GM18907 (cell line): ENCODE data around the gene MMRN1.

ENCODE experiments used
- ATAC-seq: cut with Tn5 transposase; IDR thresholded peaks from one replicate; pipeline ENCODE4 v1.9.1; 2021; ENCODE audit warnings: mild to moderate bottlenecking, moderate library complexity; ENCODE audit not compliant: unreplicated experiment

Gene MMRN1

GRCh38 chr4:89997171-89997704, 102.6 kb downstream of the MMRN1 start:
- no peak for ATAC-seq

DNA sequence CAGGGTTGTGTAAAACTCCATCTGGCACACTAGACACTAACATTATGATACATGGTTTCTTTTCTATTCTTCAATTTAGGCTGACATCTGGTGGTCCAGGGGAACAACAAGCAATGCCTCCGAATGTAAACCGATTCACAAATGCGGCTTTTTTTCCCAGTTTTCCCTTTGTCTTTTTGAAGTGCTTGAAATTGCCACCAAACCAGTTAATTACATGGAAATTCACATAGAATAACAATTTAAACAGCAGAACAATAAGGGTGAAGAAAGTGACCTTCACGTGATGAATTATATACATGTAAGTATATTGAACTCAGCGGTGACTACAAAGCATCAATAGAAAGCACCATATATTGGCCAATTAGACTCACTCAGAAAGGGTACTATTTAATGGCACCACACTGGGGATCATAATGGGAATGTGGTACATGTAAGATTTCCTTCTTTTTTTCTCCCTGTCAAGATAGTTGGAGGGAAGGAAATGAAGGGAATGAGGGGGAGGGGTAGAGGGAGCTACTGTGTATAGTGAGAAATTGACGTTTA, 103.9 kb downstream of the MMRN1 start:
- no peak for ATAC-seq

DNA sequence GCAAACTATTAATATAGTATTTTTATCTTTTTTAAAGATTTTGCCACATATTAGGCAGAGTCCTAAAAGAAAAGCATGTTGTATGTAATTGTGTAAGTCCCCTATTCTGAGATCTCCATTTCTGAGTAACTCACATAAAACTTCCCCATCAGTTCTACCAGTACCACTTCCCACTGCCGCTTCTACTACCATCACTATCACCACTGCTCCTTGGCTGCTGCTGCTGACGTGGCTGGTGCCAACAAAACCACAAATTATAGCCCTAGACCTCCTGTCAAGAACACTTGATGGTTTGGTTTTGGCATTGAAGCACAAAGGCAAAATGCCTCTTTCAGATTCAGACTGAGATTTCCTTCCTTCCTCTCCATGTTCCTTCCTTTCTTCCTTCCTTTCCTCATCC, 106.4 kb downstream of the MMRN1 start:
- ATAC-seq, result no peak

DNA sequence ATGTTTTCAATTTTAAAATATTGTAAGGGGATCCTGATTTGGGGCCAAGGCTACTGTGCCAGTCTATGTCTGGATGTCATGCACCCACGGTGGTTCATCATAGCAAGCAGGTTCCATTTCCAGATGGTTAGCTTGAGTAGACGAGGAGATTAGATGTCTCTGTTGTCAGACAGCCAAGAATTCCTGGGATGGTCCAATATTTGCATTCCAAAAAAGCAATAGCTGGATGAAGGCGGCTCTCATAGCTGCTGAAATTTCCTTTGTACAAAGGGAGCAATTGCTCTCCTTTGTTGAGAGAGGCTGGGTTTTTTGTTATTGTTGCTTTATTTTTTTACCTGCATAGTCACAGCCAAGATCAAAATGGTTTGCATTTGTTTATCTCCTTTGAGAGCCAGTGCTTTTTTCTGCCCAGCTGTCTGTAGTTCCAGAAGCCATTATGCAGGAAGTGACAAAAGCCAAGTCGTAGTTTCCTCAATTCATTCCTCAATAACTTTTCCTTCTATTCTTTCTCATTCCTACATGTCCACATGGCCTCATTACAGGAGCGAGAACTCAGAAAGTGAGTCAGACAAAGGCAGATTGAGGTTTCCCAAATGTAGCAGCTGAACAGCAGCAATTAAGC, 107.9 kb downstream of the MMRN1 start:
- no peak for ATAC-seq
